Endothelial cell of umbilical vein (primary cell): ENCODE results near the gene MACROD2. TPM values are rescaled to one million over a fixed set of nuclear protein-coding genes. Genes with fewer than 3 reads are reported as not detected.

Source experiments
- BruUV-seq: library from RNA; stranded (reverse); fragments of 400-500 nt; replicated peaks from 2 replicates; lab custom pipeline; 2021; lab: Mats Ljungman, UMichigan
- CTCF ChIA-PET: fragments of 300-600, 350-600 bp; sonication (Branson Sonifier 250); formaldehyde crosslinking; loops from one replicate; lab custom pipeline; 2021; ENCODE audit warnings: antibody characterized with exemption, inconsistent platforms; lab: Charles Lee
- POLR2A ChIA-PET: fragments of 300-600, 350-600 bp; sonication (Branson Sonifier 250); formaldehyde crosslinking; loops from one replicate; lab custom pipeline; 2021; ENCODE audit warnings: antibody characterized with exemption, inconsistent platforms; lab: Charles Lee
- DNase-seq: peaks from one replicate; pipeline ENCODE4 v3.0.0-alpha.2; 2011; ENCODE audit warnings: low read depth, low spot score
- FAIRE-seq: peaks from 2 replicates; lab custom pipeline; 2011; peaks lifted over from hg19 to GRCh38; lab: Jason Lieb, UNC
- H2AFZ ChIP-seq: 2 replicates; pipeline ENCODE4 v1.6.0; 2012; ENCODE audit warnings: low read depth, low read length, control low read depth, inconsistent platforms
- H3K27ac ChIP-seq: 2 replicates; pipeline ENCODE4 v1.5.1; 2011; ENCODE audit warnings: low read depth, mild to moderate bottlenecking, control low read depth, low read length, moderate library complexity; ENCODE audit not compliant: insufficient read depth
- H3K27me3 ChIP-seq, 2 experiments: 2 replicates each; pipeline versions ENCODE4 v1.6.0 to v1.6.1; 2011; ENCODE audit warnings: low read length in 2 of 2, mixed read lengths in 1 of 2; ENCODE audit not compliant: control insufficient read depth in 2 of 2, insufficient read depth in 2 of 2
- H3K36me3 ChIP-seq, 2 experiments: 2 replicates in 1 of 2; 3 replicates in 1 of 2; pipeline ENCODE4 v1.5.1; 2011; ENCODE audit warnings: low read length in 2 of 2, mild to moderate bottlenecking in 1 of 2, moderate library complexity in 1 of 2; ENCODE audit not compliant: control insufficient read depth in 2 of 2, insufficient read depth in 2 of 2; ENCODE audit errors: extremely low read depth in 1 of 2
- H3K4me1 ChIP-seq: 3 replicates; pipeline ENCODE4 v1.5.1; 2011; ENCODE audit warnings: mild to moderate bottlenecking, low read length; ENCODE audit not compliant: control insufficient read depth, insufficient read depth; ENCODE audit errors: extremely low read depth
- H3K4me2 ChIP-seq: 2 replicates; pipeline ENCODE4 v1.6.1; 2011; ENCODE audit warnings: low read length, control low read depth, mixed read lengths; ENCODE audit not compliant: insufficient read depth
- H3K4me3 ChIP-seq, 3 experiments: fragments of 200-600 bp in 1 of 3; sonication (generic), shearing (Covaris generic) in 1 of 3; replicated peaks in 1 of 3; 2 replicates each; pipeline ENCODE4 v1.5.1; 2011 to 2016; ENCODE audit warnings: control low read depth in 3 of 3, low read length in 3 of 3, mild to moderate bottlenecking in 2 of 3, inconsistent platforms in 1 of 3, low read depth in 1 of 3, moderate library complexity in 1 of 3; ENCODE audit not compliant: insufficient read depth in 1 of 3
- H3K79me2 ChIP-seq: 2 replicates; pipeline ENCODE4 v1.6.0; 2012; ENCODE audit warnings: low read length, inconsistent platforms; ENCODE audit not compliant: control insufficient read depth, insufficient read depth
- H3K9ac ChIP-seq: replicated peaks from 2 replicates; pipeline ENCODE3; 2011; ENCODE audit warnings: low read length, control low read depth; ENCODE audit not compliant: insufficient read depth; ENCODE audit errors: extremely low read depth
- H3K9me1 ChIP-seq: replicated peaks from 3 replicates; pipeline ENCODE4 v1.6.0; 2011; ENCODE audit warnings: mild to moderate bottlenecking, low read length; ENCODE audit not compliant: control insufficient read depth, insufficient read depth; ENCODE audit errors: extremely low read depth
- H3K9me3 ChIP-seq: replicated peaks from 2 replicates; pipeline ENCODE4 v1.5.1; 2012; ENCODE audit warnings: low read length, inconsistent platforms; ENCODE audit not compliant: control insufficient read depth, insufficient read depth
- H4K20me1 ChIP-seq: replicated peaks from 2 replicates; pipeline ENCODE3; 2011; ENCODE audit warnings: mild to moderate bottlenecking, low read length; ENCODE audit not compliant: control insufficient read depth, insufficient read depth; ENCODE audit errors: extremely low read depth
- EZH2 ChIP-seq: IDR thresholded peaks from 2 replicates; pipeline ENCODE4 v1.6.1; 2012; ENCODE audit warnings: borderline replicate concordance, low read depth, mild to moderate bottlenecking, moderate library complexity, low read length, inconsistent platforms; ENCODE audit not compliant: severe bottlenecking
- FOS ChIP-seq: IDR thresholded peaks from 2 replicates; pipeline ENCODE4 v1.6.1; 2011; ENCODE audit warnings: mild to moderate bottlenecking, low read length, moderate library complexity, borderline replicate concordance; ENCODE audit not compliant: insufficient read depth
- GATA2 ChIP-seq: IDR thresholded peaks from 2 replicates; pipeline ENCODE4 v1.7.0; 2011; ENCODE audit warnings: low read depth, mild to moderate bottlenecking, moderate library complexity, mixed read lengths, low read length; ENCODE audit not compliant: insufficient read length, insufficient read depth
- JUN ChIP-seq: IDR thresholded peaks from 2 replicates; pipeline ENCODE4 v1.6.1; 2011; ENCODE audit warnings: borderline replicate concordance, low read depth; ENCODE audit not compliant: insufficient read length, insufficient read depth
- MYC ChIP-seq: IDR thresholded peaks from one replicate; pipeline ENCODE4 v1.6.1; 2011; ENCODE audit warnings: mild to moderate bottlenecking, low read depth, low read length
- POLR2A ChIP-seq: IDR thresholded peaks from 2 replicates; pipeline ENCODE4 v1.6.1; 2012; ENCODE audit warnings: low read depth, mild to moderate bottlenecking, control low read depth, low read length
- POLR2AphosphoS5 ChIP-seq: IDR thresholded peaks from 2 replicates; pipeline ENCODE4 v1.6.1; 2012; ENCODE audit warnings: low read depth, mild to moderate bottlenecking, control low read depth, low read length, moderate library complexity; ENCODE audit not compliant: insufficient read depth
- dilution Hi-C: fragments of 300-500 bp; cut with MboI; formaldehyde crosslinking; loops from one replicate; pipeline ENCODE4 v1.15.0; 2019; ENCODE audit warnings: low sequenced_read_pairs; ENCODE audit not compliant: extremely low pct_ligation_motif_present
- intact Hi-C: fragments of 100-400 bp; cut with micrococcal nuclease; formaldehyde crosslinking; loops from one replicate; pipeline ENCODE4 v1.10.0; 2022
- polyA plus RNA-seq, 4 experiments: library from polyadenylated mRNA; depleted of rRNA in 3 of 4; stranded (reverse) in 3 of 4; unstranded in 1 of 4; fragments of >200 nt; gene quantifications; 2 replicates each; pipeline versions ENCODE4 v1.2.1 to v1.2.3, GENCODE V29; 2011 to 2012; ENCODE audit warnings: missing spikeins in 1 of 4
- total RNA-seq: library from RNA; stranded (reverse); gene quantifications from 2 replicates; pipeline ENCODE4 v1.2.3, GENCODE V29; 2021
- TF ChIP-seq, protein P1 (sequence below): IDR thresholded peaks from 2 replicates; pipeline ENCODE4 v1.6.1; 2011; ENCODE audit not compliant: insufficient read depth, insufficient read length
- TF ChIP-seq, protein P2 (sequence below), 2 donors: IDR thresholded peaks; 1 replicate in 1 of 2; 2 replicates in 1 of 2; pipeline ENCODE4 v1.5.1; 2011; ENCODE audit warnings: low read length in 2 of 2, mild to moderate bottlenecking in 2 of 2, moderate library complexity in 2 of 2, control low read depth in 1 of 2, inconsistent platforms in 1 of 2, low read depth in 1 of 2; ENCODE audit not compliant: insufficient read depth in 1 of 2; ENCODE audit errors: extremely low read depth in 1 of 2

Gene MACROD2
- total and polyA plus RNA-seq, 2 donors (not counting 3 experiments of a cell fraction or from before 2014, with no cell fraction given): 0.11 to 0.73 TPM

DNA sequence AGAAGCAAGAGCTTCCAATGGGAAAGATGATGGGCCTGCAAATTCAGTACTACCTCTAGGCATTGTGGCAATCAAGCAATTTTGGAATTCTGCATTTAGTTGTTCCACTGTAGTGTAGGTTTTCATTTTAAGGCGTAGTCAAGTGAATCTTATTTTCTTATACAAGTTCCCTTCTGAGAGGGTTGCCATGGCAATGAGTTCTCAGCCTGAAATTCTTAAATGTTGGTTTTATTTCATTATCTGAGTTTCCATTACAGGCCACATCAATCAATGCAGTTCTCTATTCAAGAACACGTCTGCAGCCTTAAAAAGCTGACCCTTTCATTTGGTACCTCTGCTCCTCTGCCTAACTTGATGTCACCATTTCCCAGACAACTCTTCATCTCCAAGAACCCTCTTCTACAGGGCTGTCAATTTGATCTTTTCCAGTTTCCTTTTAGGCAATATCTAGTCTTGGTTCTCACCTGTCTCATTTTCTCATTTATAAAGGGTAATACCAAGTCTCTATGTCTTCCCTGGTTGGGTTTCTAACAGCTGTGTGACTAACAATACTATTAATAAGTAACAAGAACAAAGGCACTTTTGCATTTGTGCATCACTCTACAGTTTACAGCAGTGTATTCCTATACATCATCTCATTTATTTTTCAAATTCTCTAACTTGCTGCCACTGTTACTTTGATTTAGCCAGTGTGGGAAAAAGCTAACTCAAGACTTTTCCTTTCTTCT is 1240.3 kb downstream of the MACROD2 start:
- H3K27ac ChIP-seq: no peak overlapping the region
- TF ChIP-seq EZH2 (no peak), MYC (no peak), POLR2A (no peak), GATA2 (no peak), POLR2AphosphoS5 (no peak), JUN (no peak), FOS (no peak)
- TF ChIP-seq, protein P1, sequence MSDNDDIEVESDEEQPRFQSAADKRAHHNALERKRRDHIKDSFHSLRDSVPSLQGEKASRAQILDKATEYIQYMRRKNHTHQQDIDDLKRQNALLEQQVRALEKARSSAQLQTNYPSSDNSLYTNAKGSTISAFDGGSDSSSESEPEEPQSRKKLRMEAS: no peak
- TF ChIP-seq, protein P2, sequence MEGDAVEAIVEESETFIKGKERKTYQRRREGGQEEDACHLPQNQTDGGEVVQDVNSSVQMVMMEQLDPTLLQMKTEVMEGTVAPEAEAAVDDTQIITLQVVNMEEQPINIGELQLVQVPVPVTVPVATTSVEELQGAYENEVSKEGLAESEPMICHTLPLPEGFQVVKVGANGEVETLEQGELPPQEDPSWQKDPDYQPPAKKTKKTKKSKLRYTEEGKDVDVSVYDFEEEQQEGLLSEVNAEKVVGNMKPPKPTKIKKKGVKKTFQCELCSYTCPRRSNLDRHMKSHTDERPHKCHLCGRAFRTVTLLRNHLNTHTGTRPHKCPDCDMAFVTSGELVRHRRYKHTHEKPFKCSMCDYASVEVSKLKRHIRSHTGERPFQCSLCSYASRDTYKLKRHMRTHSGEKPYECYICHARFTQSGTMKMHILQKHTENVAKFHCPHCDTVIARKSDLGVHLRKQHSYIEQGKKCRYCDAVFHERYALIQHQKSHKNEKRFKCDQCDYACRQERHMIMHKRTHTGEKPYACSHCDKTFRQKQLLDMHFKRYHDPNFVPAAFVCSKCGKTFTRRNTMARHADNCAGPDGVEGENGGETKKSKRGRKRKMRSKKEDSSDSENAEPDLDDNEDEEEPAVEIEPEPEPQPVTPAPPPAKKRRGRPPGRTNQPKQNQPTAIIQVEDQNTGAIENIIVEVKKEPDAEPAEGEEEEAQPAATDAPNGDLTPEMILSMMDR (IDR thresholded peaks at IDR 0.05; ENCODE audit: extremely low read depth in 1 of 2, insufficient read depth in 1 of 2, low read depth in 1 of 2, low read length in 2 of 2): no peak
- H3K79me2 ChIP-seq: no peaks in the 10 kb centered on the region
- no peak overlapping the region for H3K4me2 ChIP-seq
- H3K4me3 ChIP-seq: no peak overlapping the region
- no peaks in the 10 kb centered on the region for H3K4me1 ChIP-seq
- no peak for FAIRE-seq
- no peaks in the 10 kb centered on the region for H4K20me1 ChIP-seq
- dilution Hi-C loops (no loop called here), intact Hi-C loops (loop anchor here (1.0 to 10.0 kb wide), 4 partner anchors 248 to 898 kb away; partner anchors contain the start of gene FLRT3)
- CTCF ChIA-PET: interaction anchor here (0.7 to 3.9 kb wide), 9 partner anchors 11 to 1046 kb away, joined by 3 to 145 read pairs (median 4); partner anchors contain the start of gene FLRT3
- no peak for DNase-seq
- H3K9me3 ChIP-seq: no peaks in the 10 kb centered on the region
- BruUV-seq: no TSS peak
- H3K9ac ChIP-seq: no peak overlapping the region
- H3K9me1 ChIP-seq: no peaks in the 10 kb centered on the region
- POLR2A ChIA-PET: no interaction called here
- no peaks in the 10 kb centered on the region for H3K36me3 ChIP-seq
- H2AFZ ChIP-seq: no peak overlapping the region
- H3K27me3 ChIP-seq: no peaks in the 10 kb centered on the region
